Activated naive CD4-positive, alpha-beta T cell treated with anti-CD3 and anti-CD28 coated beads, Interleukin-2, amount 50 U/mL, for 24 hours (primary cell): Measurements from ENCODE around the gene CHD1L.
A peak's percentile ranks its signal among the peaks of the same experiment; 100 is the strongest.

Experiments
- H3K27ac Mint-ChIP-seq: one replicate; pipeline ENCODE4 v1.8.0; 2021; ENCODE audit warnings: mild to moderate bottlenecking, mixed read lengths
- H3K27me3 Mint-ChIP-seq: one replicate; pipeline ENCODE4 v1.8.0; 2021; ENCODE audit warnings: mixed read lengths
- H3K36me3 Mint-ChIP-seq: one replicate; pipeline ENCODE4 v1.8.0; 2021; ENCODE audit warnings: mixed read lengths
- H3K4me1 Mint-ChIP-seq: one replicate; pipeline ENCODE4 v1.8.0; 2021; ENCODE audit warnings: mixed read lengths
- H3K4me3 Mint-ChIP-seq: one replicate; pipeline ENCODE4 v1.8.0; 2021; ENCODE audit warnings: mild to moderate bottlenecking, mixed read lengths
- H3K9me3 Mint-ChIP-seq: one replicate; pipeline ENCODE4 v1.8.0; 2021; ENCODE audit warnings: mixed read lengths

CHD1L gene

DNA sequence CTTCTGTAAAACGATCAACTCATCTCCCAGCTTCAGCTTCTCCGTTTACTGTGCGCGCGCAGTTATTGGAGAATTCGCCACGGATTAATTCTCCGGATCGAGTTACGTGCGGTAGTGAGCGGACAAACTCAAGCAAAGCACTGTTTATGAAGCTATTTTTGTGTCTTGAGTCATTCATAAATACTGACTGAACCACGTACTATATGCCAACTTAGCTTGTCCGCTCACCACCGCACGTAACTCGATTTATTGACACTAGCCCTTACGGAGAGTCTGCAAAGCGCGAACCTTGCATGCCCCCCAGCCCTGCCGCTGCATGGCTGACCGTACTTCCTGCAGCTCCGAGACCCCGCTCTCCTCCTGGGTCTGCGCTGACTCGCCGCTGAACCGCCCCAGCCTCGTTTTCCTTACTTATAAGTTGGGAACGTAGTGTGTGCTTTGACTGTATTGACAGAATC, 773 bp downstream of the CHD1L start:
- peaks cover 6% of the 10 kb centered on the region for H3K36me3 Mint-ChIP-seq
- H3K27me3 Mint-ChIP-seq: peaks cover 2% of the 10 kb centered on the region
- H3K9me3 Mint-ChIP-seq: no peaks in the 10 kb centered on the region
- H3K27ac Mint-ChIP-seq: peak overlapping the region; percentile 44
- peaks cover 45% of the 10 kb centered on the region for H3K4me1 Mint-ChIP-seq
- peak overlapping the region; percentile 94 for H3K4me3 Mint-ChIP-seq

DNA sequence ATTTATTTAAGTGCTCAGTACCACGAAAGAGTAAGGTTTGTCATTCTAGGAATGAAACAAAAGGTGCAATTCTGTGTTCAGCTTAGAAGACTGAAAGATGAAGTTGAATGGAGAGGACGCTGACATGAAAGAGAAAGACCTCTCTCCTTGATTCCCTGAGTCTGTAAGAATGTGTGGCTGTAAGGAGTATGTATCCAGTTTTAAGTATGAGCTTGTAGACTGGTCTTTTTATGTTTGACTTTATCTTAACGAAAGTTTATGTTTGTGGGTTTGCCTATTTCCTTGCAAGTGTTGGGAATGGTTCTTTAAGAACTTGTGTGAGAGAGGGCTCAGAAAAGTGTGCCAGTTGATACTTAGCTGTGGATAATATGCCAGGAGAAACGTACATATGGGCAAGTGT, 1.4 kb downstream of the CHD1L start:
- H3K9me3 Mint-ChIP-seq: no peaks in the 10 kb centered on the region
- peaks cover 2% of the 10 kb centered on the region for H3K27me3 Mint-ChIP-seq
- H3K27ac Mint-ChIP-seq: no peak overlapping the region
- peaks cover 50% of the 10 kb centered on the region for H3K4me1 Mint-ChIP-seq
- peaks cover 6% of the 10 kb centered on the region for H3K36me3 Mint-ChIP-seq
- peak overlapping the region; percentile 94 for H3K4me3 Mint-ChIP-seq

DNA sequence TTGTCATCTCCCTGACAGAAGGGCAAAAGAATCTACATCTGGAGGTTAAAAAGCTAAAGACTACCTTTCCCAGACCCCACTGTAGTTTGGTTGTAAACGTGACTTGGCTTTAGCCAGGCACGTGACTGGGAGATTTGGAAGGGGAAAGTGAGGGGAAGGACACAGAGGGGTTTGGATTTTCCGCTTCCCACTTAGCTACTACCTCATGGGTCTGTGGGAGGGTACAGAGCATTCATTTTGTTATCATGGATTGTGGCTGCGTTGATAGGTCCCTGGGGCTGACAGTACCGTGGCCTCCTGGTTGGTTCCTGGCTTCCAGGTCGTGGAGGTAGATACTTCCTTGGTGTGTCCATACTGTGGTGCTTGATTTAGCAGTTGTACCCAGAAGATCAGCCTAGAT, 2.6 kb downstream of the CHD1L start:
- Mint-ChIP-seq H3K27ac (no peak overlapping the region), H3K4me3 (no peak overlapping the region)

GRCh38 chr1:147245586-147246021, 3.1 kb downstream of the CHD1L start:
- Mint-ChIP-seq H3K27me3 (no peaks in the 10 kb centered on the region), H3K9me3 (no peaks in the 10 kb centered on the region), H3K36me3 (peaks cover 7% of the 10 kb centered on the region), H3K4me3 (peak overlapping the region; percentile 0), H3K27ac (no peak overlapping the region), H3K4me1 (peaks cover 65% of the 10 kb centered on the region)

More for the DNA sequence above, 2.6 kb downstream of the CHD1L start:
- H3K27me3 Mint-ChIP-seq: no peaks in the 10 kb centered on the region
- no peaks in the 10 kb centered on the region for H3K9me3 Mint-ChIP-seq
- peaks cover 7% of the 10 kb centered on the region for H3K36me3 Mint-ChIP-seq
- H3K4me1 Mint-ChIP-seq: peaks cover 60% of the 10 kb centered on the region

GRCh38 chr1:147246044-147246690, 3.7 kb downstream of the CHD1L start:
- H3K4me1 Mint-ChIP-seq: peaks cover 65% of the 10 kb centered on the region
- H3K36me3 Mint-ChIP-seq: peaks cover 7% of the 10 kb centered on the region
- no peaks in the 10 kb centered on the region for H3K9me3 Mint-ChIP-seq
- H3K27ac Mint-ChIP-seq: no peak overlapping the region
- peak overlapping the region; percentile 0 for H3K4me3 Mint-ChIP-seq
- no peaks in the 10 kb centered on the region for H3K27me3 Mint-ChIP-seq

DNA sequence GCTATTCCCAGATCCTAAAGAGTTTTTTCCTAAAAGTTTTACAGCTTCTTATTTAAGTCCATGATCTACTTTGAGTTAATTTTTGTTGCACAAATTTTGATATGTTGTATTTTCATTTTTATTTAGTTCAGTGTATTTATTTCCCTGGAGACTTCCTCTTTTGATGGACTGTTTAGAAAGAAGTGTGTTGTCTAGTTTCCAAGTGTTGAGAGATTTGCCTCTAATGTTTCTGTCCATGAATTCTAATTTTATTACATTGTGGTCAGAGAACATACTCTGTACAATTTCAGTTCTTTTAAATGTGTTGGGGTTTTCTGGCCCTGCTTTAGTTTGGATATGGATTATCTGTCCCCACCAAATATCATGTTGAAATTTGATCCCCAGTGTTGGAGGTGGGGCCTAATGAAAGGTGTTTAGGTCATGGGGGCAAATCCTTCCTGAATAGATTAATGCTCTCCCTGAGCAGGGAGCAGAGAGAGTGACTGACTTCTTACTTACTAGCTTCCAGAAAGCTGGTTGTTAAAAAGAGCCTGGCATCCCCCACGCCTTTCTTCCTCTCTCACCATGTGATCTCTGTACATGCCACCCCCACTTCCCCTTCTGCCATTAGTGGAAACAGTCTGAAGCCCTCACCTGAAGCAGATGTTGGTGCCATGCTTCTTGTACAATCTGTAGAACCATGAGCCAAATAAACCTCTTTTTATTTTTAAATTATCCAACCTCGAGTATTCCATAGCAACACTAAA, 4.6 kb downstream of the CHD1L start:
- Mint-ChIP-seq H3K27me3 (no peaks in the 10 kb centered on the region), H3K36me3 (peaks cover 7% of the 10 kb centered on the region), H3K27ac (no peak overlapping the region), H3K4me1 (peaks cover 63% of the 10 kb centered on the region), H3K4me3 (no peak overlapping the region), H3K9me3 (no peaks in the 10 kb centered on the region)

DNA sequence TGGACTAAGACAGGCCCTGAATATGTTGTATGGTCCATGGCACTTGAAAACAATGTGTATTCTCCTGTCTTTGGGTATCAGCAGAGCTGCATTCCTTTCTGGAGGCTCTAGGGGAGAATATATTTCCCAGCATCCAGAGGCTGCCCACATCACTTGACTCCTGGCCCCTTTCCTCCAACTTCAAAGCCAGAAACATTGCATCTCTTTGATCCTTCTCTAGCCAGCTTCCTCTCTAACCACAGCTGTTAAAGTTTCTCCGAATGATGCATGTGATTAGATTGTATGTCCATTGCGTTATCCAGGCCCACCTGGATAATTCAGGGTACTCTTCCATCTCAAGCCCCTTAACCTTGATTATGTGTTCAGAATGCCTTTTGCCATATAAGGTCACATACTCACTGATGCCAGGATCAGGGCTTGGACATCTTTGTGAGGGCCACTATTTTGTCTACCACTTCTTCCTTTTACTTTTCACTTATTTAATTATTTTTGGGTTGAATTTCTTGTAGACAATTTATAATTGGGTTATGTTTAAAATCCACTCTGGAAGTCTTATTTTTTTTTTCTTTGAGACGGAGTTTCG, 5.3 kb downstream of the CHD1L start:
- Mint-ChIP-seq H3K4me3 (no peak overlapping the region), H3K9me3 (no peaks in the 10 kb centered on the region), H3K27ac (no peak overlapping the region), H3K27me3 (no peaks in the 10 kb centered on the region), H3K4me1 (peaks cover 63% of the 10 kb centered on the region), H3K36me3 (peaks cover 9% of the 10 kb centered on the region)

GRCh38 chr1:147252540-147252939, 10.1 kb downstream of the CHD1L start:
- Mint-ChIP-seq H3K4me1 (peaks cover 30% of the 10 kb centered on the region), H3K27ac (no peak overlapping the region), H3K9me3 (no peaks in the 10 kb centered on the region), H3K27me3 (no peaks in the 10 kb centered on the region), H3K36me3 (peaks cover 12% of the 10 kb centered on the region), H3K4me3 (no peak overlapping the region)

DNA sequence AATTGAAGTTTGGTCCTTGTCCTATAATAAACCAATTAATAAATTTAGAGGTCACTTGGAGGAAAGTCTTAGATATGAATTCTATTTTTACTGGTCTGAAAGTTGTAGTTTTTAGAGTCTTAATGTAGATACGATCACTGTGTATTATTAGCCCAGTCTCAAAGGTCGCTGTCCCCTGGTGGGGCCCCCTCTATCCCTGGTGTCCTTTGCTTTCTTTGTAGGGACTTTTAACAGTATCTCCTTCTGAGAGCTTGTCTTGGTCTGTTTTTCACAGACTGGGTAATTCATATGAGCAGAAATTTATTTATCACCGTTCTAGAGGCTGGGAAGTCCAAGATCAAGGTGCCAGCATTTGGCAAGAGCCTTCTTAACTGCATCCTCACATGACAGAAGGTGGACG, 18.5 kb downstream of the CHD1L start:
- H3K9me3 Mint-ChIP-seq: no peaks in the 10 kb centered on the region
- H3K36me3 Mint-ChIP-seq: peaks cover 22% of the 10 kb centered on the region
- H3K27ac Mint-ChIP-seq: no peak overlapping the region
- H3K27me3 Mint-ChIP-seq: no peaks in the 10 kb centered on the region
- no peak overlapping the region for H3K4me3 Mint-ChIP-seq
- no peaks in the 10 kb centered on the region for H3K4me1 Mint-ChIP-seq

DNA sequence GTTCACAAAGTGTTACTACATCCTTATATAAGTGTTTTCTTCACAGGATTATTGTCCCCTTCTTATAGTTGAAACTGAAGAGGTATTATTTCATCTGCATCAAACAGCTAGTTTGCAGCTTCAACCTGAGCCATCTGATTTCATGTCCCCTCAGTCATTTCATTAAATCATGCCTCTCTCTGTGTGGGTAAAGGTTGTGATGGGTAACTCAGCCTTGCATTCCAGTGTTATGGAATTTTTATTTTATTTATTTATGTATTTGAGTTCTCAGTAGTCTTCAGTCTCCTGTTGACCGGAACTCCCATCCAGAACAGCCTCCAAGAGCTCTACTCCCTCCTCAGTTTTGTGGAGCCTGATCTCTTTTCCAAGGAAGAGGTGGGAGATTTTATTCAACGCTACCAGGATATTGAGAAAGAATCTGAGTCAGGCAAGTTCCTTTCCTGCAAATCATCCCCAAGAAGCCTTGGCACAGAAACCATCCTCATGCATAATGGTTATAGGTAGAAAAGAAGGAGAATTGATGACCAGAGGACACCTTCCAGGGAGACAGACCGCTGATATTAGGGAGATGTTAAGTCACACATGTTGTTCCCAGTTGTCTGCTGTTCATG, 21.8 kb downstream of the CHD1L start:
- H3K4me3 Mint-ChIP-seq: no peak overlapping the region
- H3K4me1 Mint-ChIP-seq: no peaks in the 10 kb centered on the region
- H3K9me3 Mint-ChIP-seq: no peaks in the 10 kb centered on the region
- H3K36me3 Mint-ChIP-seq: peaks cover 30% of the 10 kb centered on the region
- H3K27me3 Mint-ChIP-seq: no peaks in the 10 kb centered on the region
- no peak overlapping the region for H3K27ac Mint-ChIP-seq

DNA sequence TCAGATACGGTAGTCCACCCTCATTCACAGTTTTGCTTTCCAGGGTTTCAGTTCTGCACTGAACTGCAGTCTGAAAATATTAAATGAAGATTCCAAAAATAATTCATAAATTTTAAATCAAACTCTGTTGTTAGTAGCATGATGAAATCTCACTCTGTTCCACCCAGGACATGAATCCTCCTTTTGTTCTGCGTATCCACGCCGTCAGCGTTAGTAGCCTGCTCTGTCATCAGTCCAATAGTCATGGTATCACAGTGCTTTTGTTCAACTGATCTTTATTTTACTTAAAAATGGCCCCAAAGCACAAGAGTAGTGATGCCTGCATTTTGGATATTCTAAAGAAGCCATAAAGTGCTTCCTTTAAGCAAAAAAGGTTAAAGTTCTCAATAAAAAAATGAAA, 23.9 kb downstream of the CHD1L start:
- Mint-ChIP-seq H3K36me3 (peaks cover 25% of the 10 kb centered on the region), H3K9me3 (no peaks in the 10 kb centered on the region), H3K27ac (no peak overlapping the region), H3K4me3 (no peak overlapping the region), H3K27me3 (no peaks in the 10 kb centered on the region), H3K4me1 (no peaks in the 10 kb centered on the region)

DNA sequence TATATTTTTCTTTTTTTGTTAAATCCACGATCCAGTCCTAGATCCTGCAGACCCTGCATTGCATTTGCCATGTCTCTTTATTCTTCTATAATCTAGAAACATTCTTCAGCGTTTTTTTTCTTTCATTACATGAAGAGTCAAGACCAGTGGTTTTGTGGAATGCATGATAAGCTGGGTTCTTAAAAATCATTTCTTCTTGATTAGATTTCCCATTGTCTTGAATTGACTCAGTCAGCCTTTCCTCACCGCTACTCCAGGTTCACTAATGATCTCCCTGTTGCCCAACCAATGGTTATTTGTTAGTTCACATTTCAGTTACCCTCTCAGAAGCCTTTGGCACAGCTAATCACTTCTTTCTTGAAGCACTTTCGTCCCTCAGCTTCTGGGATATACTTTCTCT, 25.2 kb downstream of the CHD1L start:
- no peak overlapping the region for H3K4me3 Mint-ChIP-seq
- peaks cover 22% of the 10 kb centered on the region for H3K36me3 Mint-ChIP-seq
- no peaks in the 10 kb centered on the region for H3K9me3 Mint-ChIP-seq
- no peaks in the 10 kb centered on the region for H3K4me1 Mint-ChIP-seq
- no peaks in the 10 kb centered on the region for H3K27me3 Mint-ChIP-seq
- H3K27ac Mint-ChIP-seq: peak overlapping the region; percentile 1

DNA sequence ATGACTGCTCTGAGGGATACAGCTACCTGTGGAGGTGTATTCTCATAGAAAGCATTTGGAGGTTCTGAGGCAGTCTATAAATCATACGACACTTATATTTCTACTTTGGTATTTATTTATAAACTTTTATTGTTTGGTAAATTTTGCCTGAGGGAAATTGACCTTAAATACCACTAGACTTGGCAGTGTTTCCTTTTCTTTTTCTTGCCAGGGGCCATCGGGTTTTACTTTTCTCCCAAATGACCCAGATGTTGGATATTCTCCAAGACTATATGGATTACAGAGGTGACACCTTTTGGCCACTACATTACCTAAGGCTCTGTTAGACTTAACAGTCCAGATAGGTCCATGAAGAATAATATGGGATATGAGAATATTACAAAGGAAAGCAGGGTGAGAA, 28.2 kb downstream of the CHD1L start:
- no peak overlapping the region for H3K27ac Mint-ChIP-seq
- peaks cover 7% of the 10 kb centered on the region for H3K4me1 Mint-ChIP-seq
- H3K27me3 Mint-ChIP-seq: no peaks in the 10 kb centered on the region
- no peaks in the 10 kb centered on the region for H3K9me3 Mint-ChIP-seq
- H3K4me3 Mint-ChIP-seq: no peak overlapping the region
- peaks cover 29% of the 10 kb centered on the region for H3K36me3 Mint-ChIP-seq

GRCh38 chr1:147272042-147272441, 29.6 kb downstream of the CHD1L start:
- peaks cover 32% of the 10 kb centered on the region for H3K36me3 Mint-ChIP-seq
- no peak overlapping the region for H3K27ac Mint-ChIP-seq
- H3K4me3 Mint-ChIP-seq: no peak overlapping the region
- no peaks in the 10 kb centered on the region for H3K9me3 Mint-ChIP-seq
- H3K4me1 Mint-ChIP-seq: peaks cover 7% of the 10 kb centered on the region
- no peaks in the 10 kb centered on the region for H3K27me3 Mint-ChIP-seq

DNA sequence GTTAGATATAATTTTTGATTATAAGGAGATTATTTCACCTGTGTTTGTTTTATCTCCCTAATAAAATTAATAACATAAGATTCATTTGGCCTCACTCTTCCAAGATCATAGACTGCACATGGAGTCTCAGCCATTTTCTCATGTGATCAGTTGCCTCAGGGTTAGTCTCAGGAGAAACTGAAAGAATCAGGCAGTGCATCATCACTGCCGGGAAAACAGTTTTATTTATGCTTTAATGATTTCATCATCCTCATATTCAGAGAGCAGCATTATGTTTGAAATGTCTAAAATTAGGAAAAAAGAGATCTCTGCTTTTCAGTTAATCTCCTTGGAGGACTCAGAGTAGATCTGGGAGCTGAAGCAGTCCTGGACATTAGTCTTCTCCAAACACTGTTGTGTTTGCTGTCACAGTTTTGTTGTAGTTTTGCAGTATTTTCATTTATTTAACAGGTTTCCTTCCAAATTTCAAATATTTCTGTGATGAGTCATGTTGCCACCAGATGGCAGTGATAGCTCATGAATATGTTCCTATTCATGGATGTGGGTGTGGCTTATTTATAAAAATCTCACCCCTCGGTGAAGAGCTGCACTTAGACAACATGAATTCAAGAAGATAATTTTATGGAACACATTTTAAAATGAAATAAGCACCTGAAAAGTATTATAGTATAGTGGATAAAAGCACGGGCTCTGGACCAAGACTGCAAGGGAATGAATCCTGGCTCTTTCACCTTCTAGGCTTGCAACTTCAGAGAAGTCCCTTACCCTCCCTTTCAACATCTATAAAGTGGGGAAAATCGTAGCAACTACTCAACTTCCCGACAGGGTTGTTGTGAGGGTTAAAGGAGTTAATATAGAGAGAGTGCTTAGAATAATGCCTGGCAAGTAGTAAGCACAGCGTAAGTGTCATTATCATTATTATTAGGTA, 31.2 kb downstream of the CHD1L start:
- Mint-ChIP-seq H3K27ac (no peak overlapping the region), H3K27me3 (no peaks in the 10 kb centered on the region), H3K4me1 (peaks cover 7% of the 10 kb centered on the region), H3K9me3 (no peaks in the 10 kb centered on the region), H3K36me3 (peaks cover 34% of the 10 kb centered on the region), H3K4me3 (no peak overlapping the region)
